ENCODE measurements around the gene KCNJ4.

Gene KCNJ4

DNA sequence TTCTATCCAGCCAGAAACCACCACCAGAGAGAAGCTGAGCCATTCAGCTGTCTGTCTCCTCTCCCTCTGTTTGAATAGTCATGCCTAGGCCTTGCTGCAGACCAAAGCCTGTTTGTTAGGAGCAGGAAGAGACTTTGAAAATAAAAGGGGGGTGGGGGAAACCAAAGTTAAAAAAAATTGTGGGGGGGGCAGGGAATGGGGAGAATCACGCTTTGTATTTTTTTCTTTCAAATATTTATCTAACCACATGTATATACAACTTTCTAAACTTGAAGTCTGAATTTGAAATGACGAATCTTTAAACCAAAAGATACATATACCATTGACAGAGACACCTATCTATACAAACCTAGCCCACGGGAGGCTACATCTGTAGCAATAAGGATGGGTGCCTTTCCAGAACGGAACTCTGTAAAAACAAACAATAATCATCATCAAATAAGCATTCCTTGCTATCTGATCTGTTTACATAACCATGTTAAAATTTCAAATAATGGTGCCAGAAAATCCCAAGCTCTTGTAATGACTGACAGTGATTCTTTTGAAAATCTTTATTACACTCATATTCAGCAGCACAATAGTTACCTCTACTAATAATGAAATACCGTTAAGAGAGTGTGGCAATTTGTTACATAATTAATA, 36.8 kb upstream of the KCNJ4 start:
- DNase-seq (ENCODE audit: low read depth, low spot score), result no peak
- in situ Hi-C loops (cut with HindIII; ENCODE audit: low sequenced_read_pairs), result no loop called here
- TF ChIP-seq, protein P1, sequence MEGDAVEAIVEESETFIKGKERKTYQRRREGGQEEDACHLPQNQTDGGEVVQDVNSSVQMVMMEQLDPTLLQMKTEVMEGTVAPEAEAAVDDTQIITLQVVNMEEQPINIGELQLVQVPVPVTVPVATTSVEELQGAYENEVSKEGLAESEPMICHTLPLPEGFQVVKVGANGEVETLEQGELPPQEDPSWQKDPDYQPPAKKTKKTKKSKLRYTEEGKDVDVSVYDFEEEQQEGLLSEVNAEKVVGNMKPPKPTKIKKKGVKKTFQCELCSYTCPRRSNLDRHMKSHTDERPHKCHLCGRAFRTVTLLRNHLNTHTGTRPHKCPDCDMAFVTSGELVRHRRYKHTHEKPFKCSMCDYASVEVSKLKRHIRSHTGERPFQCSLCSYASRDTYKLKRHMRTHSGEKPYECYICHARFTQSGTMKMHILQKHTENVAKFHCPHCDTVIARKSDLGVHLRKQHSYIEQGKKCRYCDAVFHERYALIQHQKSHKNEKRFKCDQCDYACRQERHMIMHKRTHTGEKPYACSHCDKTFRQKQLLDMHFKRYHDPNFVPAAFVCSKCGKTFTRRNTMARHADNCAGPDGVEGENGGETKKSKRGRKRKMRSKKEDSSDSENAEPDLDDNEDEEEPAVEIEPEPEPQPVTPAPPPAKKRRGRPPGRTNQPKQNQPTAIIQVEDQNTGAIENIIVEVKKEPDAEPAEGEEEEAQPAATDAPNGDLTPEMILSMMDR (IDR thresholded peaks at IDR 0.05; ENCODE audit: low read depth, low read length), result no peak
- H3K4me3 ChIP-seq (ENCODE audit: low read depth, low read length), result no peak overlapping the region

- DNase-seq (ENCODE audit: low read depth, low spot score), result peak; percentile 49
- in situ Hi-C loops (cut with HindIII; ENCODE audit: low sequenced_read_pairs), result no loop called here
- no peak overlapping the region for H3K4me3 ChIP-seq (ENCODE audit: low read depth, low read length)
- TF ChIP-seq, protein P1 (IDR thresholded peaks at IDR 0.05; ENCODE audit: low read depth, low read length), result no peak
These were observed 35.9 kb upstream of the KCNJ4 start for GRCh38 chr22:38490915-38491314.

GRCh38 chr22:38490475-38490874, 35.5 kb upstream of the KCNJ4 start:
- H3K4me3 ChIP-seq (ENCODE audit: low read depth, low read length), result no peak overlapping the region
- TF ChIP-seq, protein P1 (IDR thresholded peaks at IDR 0.05; ENCODE audit: low read depth, low read length), result no peak
- in situ Hi-C loops (cut with HindIII; ENCODE audit: low sequenced_read_pairs), result no loop called here
- DNase-seq (ENCODE audit: low read depth, low spot score), result no peak

- TF ChIP-seq, protein P1 (IDR thresholded peaks at IDR 0.05; ENCODE audit: low read depth, low read length), result no peak
- in situ Hi-C loops (cut with HindIII; ENCODE audit: low sequenced_read_pairs), result no loop called here
- H3K4me3 ChIP-seq (ENCODE audit: low read depth, low read length), result no peak overlapping the region
- DNase-seq (ENCODE audit: low read depth, low spot score), result no peak
These were observed 34.7 kb upstream of the KCNJ4 start for GRCh38 chr22:38489561-38490145.

DNA sequence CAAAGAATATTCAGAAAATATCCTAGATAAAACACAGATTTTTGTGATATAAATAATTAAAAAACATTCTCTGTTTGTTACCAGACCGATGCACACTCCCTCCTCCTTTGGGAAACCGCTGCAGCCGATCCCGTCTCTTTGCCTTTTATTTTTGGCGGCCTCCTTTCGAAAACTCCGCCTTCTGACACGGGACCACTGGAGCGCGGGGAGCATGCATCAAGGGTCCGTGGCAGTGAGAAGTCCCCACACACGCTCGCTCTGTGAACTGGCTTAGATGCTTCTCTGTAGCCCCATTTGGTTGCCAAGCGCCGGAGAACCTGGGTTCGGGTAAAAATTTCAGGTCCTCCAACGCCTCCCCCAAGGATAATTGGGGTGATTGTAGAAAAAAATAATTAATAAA, 34.1 kb upstream of the KCNJ4 start:
- DNase-seq (ENCODE audit: low read depth, low spot score), result no peak
- TF ChIP-seq, protein P1 (IDR thresholded peaks at IDR 0.05; ENCODE audit: low read depth, low read length), result no peak
- in situ Hi-C loops (cut with HindIII; ENCODE audit: low sequenced_read_pairs), result no loop called here
- H3K4me3 ChIP-seq (ENCODE audit: low read depth, low read length), result no peak overlapping the region

DNA sequence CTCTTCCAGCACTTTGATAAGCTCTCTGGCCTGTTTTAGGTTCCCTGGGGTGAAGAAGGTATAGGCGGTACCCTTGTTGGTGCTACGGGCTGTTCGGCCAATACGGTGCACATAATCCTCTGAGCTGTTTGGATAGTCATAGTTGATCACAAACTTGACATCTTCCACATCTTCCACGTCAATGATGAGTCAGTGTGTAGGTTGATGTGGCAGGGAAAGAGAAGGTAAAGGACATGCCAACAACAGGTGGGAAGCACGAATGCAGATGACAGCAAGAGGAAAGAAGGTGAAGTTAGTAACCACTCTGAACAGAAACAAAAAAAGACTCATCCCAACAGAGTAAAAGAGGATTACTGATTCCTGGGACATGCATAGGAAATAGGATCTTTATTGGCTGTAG, 32.9 kb upstream of the KCNJ4 start:
- no peak for DNase-seq (ENCODE audit: low read depth, low spot score)
- no peak overlapping the region for H3K4me3 ChIP-seq (ENCODE audit: low read depth, low read length)
- in situ Hi-C loops (cut with HindIII; ENCODE audit: low sequenced_read_pairs), result no loop called here
- TF ChIP-seq, protein P1 (IDR thresholded peaks at IDR 0.05; ENCODE audit: low read depth, low read length), result no peak
